GM10248 (cell line): ENCODE data around the gene AMZ2.

Experiments
- CTCF ChIA-PET: fragments of 300-600 bp; sonication (Branson Sonifier 250); formaldehyde crosslinking; extraction: SDS; loops from one replicate; lab custom pipeline; 2021; ENCODE audit warnings: antibody characterized with exemption; lab: Yijun Ruan, JAX
- POLR2A ChIA-PET: fragments of 350-650 bp; sonication (Branson Sonifier 250); formaldehyde crosslinking; extraction: SDS; loops from one replicate; lab custom pipeline; 2020; ENCODE audit warnings: antibody characterized with exemption; lab: Yijun Ruan, JAX
- DNase-seq: peaks from one replicate; pipeline ENCODE4 v3.0.0; 2012; ENCODE audit errors: extremely low spot score
- CTCF ChIP-seq: IDR thresholded peaks from 2 replicates; pipeline ENCODE4 v1.5.1; 2012; ENCODE audit warnings: mild to moderate bottlenecking, low read depth; ENCODE audit errors: extremely low read depth, missing control alignments, control extremely low read depth

The AMZ2 gene

GRCh38 chr17:68302666-68303065 is 54.8 kb downstream of the AMZ2 start:
- DNase-seq = no peak
- POLR2A ChIA-PET = no interaction called here
- CTCF ChIA-PET = interaction anchor here (1.5 kb wide), 1 partner anchor 97 kb away, joined by 3 read pairs; no protein-coding TSS in a partner anchor
- no peak for TF ChIP-seq CTCF

DNA sequence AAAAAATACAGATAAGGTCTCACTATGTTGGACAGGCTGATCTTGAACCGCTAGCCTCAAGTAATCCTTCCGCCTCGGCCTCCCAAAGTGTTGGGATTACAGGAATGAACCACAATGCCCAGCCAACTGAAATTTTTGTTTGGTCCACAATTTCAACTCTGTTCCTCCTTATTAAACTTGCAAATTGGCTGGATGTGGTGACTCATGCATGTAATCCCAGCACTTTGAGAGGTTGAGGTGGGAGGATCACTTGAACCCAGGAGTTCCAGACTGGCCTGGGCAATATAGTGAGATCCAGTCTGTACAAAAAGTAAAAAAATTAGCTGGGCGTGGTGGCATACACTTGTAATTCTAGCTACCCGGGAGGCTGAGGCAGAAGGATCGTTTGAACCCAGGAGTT is 56.9 kb downstream of the AMZ2 start:
- ChIA-PET CTCF (interaction anchor here (0.7 to 2.3 kb wide), 3 partner anchors 12 to 18 kb away, joined by 3 to 5 read pairs (median 3); no protein-coding TSS in a partner anchor), POLR2A (no interaction called here)
- DNase-seq = no peak
- no peak for TF ChIP-seq CTCF

DNA sequence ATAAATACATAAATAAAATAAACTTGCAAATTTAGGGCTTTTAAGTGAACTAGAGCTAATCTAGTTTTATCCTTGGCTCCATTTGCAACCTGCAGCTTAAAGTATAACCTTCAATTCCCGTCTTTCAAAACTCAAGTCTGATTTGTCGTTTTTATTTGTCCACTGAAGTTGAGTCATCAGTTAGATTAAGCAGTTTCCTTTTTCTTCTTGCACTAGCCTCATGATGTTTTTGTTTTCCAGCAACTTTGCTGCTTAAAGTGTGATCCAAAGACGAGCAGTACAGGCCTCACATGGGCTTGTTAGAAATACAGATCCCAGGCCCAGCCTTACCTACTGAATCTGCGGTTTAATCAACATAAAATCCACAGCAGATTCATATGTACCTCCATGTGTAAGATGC is 57.3 kb downstream of the AMZ2 start:
- no peak for TF ChIP-seq CTCF
- POLR2A ChIA-PET = no interaction called here
- no peak for DNase-seq
- CTCF ChIA-PET = interaction anchor here (0.7 to 2.3 kb wide), 3 partner anchors 12 to 19 kb away, joined by 3 to 5 read pairs (median 3); no protein-coding TSS in a partner anchor
